Heart right ventricle (tissue), 16 donors: ENCODE results near the gene GNG7. TPM values are rescaled to one million over a fixed set of nuclear protein-coding genes. Genes with fewer than 3 reads are reported as not detected.
A peak's percentile ranks its signal among the peaks of the same experiment; 100 is the strongest.
"Not testable (repeated sequence)": the region's sequence is repeated elsewhere in the genome, so short reads cannot be mapped to it uniquely, and the experiment has no call there.

Experiments used
- ATAC-seq, 8 donors: fragments of 200-7000 bp; cut with Tn5 transposase; one replicate each; pipeline ENCODE4 v1.9.1; 2020; ENCODE audit warnings: mild to moderate bottlenecking in 8 of 8, moderate library complexity in 8 of 8, moderate number of reproducible peaks in 1 of 8
- DNase-seq, 2 donors: peaks; one replicate each; pipeline ENCODE4 v3.0.0-alpha.2; 2020
- H3K27ac ChIP-seq, 10 donors: fragments of 200-600 bp; sonication (generic) in 2 of 10; one replicate each; pipeline versions ENCODE4 v1.5.0 to v1.8.0; 2020 to 2022; ENCODE audit warnings: mild to moderate bottlenecking in 3 of 10
- H3K27me3 ChIP-seq, 7 donors: fragments of 200-600 bp; one replicate each; pipeline ENCODE4 v1.8.0; 2021 to 2022; ENCODE audit warnings: mild to moderate bottlenecking in 2 of 7
- H3K36me3 ChIP-seq, 9 donors: fragments of 200-600 bp; sonication (generic) in 1 of 9; one replicate each; pipeline versions ENCODE4 v1.5.0 to v1.8.0; 2020 to 2022; ENCODE audit warnings: mild to moderate bottlenecking in 2 of 9
- H3K4me1 ChIP-seq, 9 donors: fragments of 200-600 bp; sonication (generic) in 1 of 9; one replicate each; pipeline versions ENCODE4 v1.5.0 to v1.8.0; 2020 to 2022; ENCODE audit warnings: mild to moderate bottlenecking in 4 of 9
- H3K4me3 ChIP-seq, 10 donors: fragments of 200-600 bp; sonication (generic) in 2 of 10; one replicate each; pipeline versions ENCODE4 v1.5.0 to v1.8.0; 2020 to 2022; ENCODE audit warnings: mild to moderate bottlenecking in 7 of 10, moderate library complexity in 2 of 10
- H3K9me3 ChIP-seq, 11 donors: fragments of 200-600 bp in 10 of 11; sonication (generic) in 2 of 11; one replicate each; pipeline versions ENCODE4 v1.5.0 to v1.8.0; 2013 to 2022; ENCODE audit warnings: mild to moderate bottlenecking in 2 of 11, control low read depth in 1 of 11, moderate library complexity in 1 of 11
- CTCF ChIP-seq, 9 donors: fragments of 200-600 bp; sonication (generic) in 2 of 9; IDR thresholded peaks; one replicate each; pipeline versions ENCODE4 v1.5.0 to v1.8.0; 2021 to 2022; ENCODE audit warnings: antibody characterized with exemption in 9 of 9, mild to moderate bottlenecking in 5 of 9, moderate library complexity in 1 of 9
- WGBS, 2 donors: extraction: QIAGEN DNeasy Blood & Tissue Kit; methylation state at CpG; one replicate each; pipeline ENCODE4 v1.1.7; 2013; ENCODE audit warnings: inconsistent platforms in 1 of 2; 5-methylcytosine and 5-hydroxymethylcytosine counted together
- intact Hi-C, 10 donors: fragments of 100-400 bp; cut with DNase I; formaldehyde crosslinking; loops; one replicate each; pipeline versions ENCODE4 v1.11.1 to v1.14.2; 2022
- polyA plus RNA-seq, 2 donors: library from polyadenylated mRNA; stranded (reverse); fragments of 200-250 nt; gene quantifications; one replicate each; pipeline ENCODE4 v1.2.3, GENCODE V29; 2013
- total RNA-seq, 10 donors: library from RNA; stranded (reverse); fragmentation: NEBNext Ultra II Directional in 3 of 10; extraction: Animal tissue kit (Norgen Biotek cat#: 25700) in 3 of 10; gene quantifications; one replicate each; pipeline versions ENCODE4 v1.2.1 to v1.2.4, GENCODE V29; 2021 to 2023
- donor health status: Arrhythmogenic right ventricular cardiomyopathy.
- donor health status: ischemic (EF 13 %, LVEDD 7.1; RV severe dilation, severe dysfunction).
- donor health status: healthy with polysubstance abuse.
- donor health status: DM: no; HTN: yes; CAD: no.
- donor health status: DM: no; HTN: no; CAD: no.
- donor health status: ischemic (EF 25% LVEDD 6.9; RV normal size, moderate dysfunction).
- donor health status: ischemic (EF 25% LVEDD 5.7; RV mildly dilated, moderate dysfunction).
- donor health status: healthy.
- donor health status: DM: yes; HTN: yes; CAD: no.
- donor health status: Ischemic cardiomyopathy.
- donor health status: ischemic (EF 35%, LVEDD 5.7; RV mildly dilated, moderate dysfunction).
- donor health status: nonischemic (EF 11% LVEDD 7.7; RV severe dilation, severe dysfunction).
- donor health status: DM: yes; HTN: yes; CAD: no.
- donor health status: PGD.
- donor health status: ischemic (EF 29% LVEDD 5.4; RV normal size, mild dysfunction).
- donor health status: nonischemic (EF 23%, LVEDD 6.1; RV moderate dilation, normal function).

Gene GNG7
- total and polyA plus RNA-seq, 12 donors = 8.4 to 56.9 (median 39.1) TPM

- WGBS, 2 donors = 8 to 10% methylated on average over 16 of the region's 16 CpGs
- DNase-seq (peak; percentile 51 to 77), ATAC-seq (peak; percentile 53 to 86 (median 78))
- peak overlapping the region; percentile 83 to 97 (median 92) for H3K27ac ChIP-seq
- H3K4me1 ChIP-seq = peaks cover 10 to 37% (median 21%) of the 10 kb centered on the region in 9 donors
- TF ChIP-seq CTCF (IDR thresholded peaks at IDR 0.05) = no peak
- H3K4me3 ChIP-seq = peak overlapping the region in 9 of 10 donors; percentile 36 to 72 (median 65)
- intact Hi-C loops = loop anchor here in 7 of 10 donors (2.0 to 5.0 kb wide), 5 partner anchors 17 to 47 kb away; no protein-coding TSS in a partner anchor
- H3K27me3 ChIP-seq = peaks cover 0 to 21% (median 0%) of the 10 kb centered on the region in 7 donors
- H3K9me3 ChIP-seq = no peaks in the 10 kb centered on the region
- no peaks in the 10 kb centered on the region for H3K36me3 ChIP-seq
Measured at GRCh38 chr19:2495651-2496316, 206.7 kb downstream of the GNG7 start.

- DNase-seq (peak; percentile 83 to 89), ATAC-seq (peak; percentile 84 to 94 (median 92))
- Histone ChIP-seq H3K27me3 (peaks cover 0 to 27% (median 0%) of the 10 kb centered on the region in 7 donors), H3K4me1 (peaks cover 10 to 40% (median 21%) of the 10 kb centered on the region in 9 donors), H3K36me3 (no peaks in the 10 kb centered on the region), H3K27ac (peak overlapping the region; percentile 83 to 97 (median 92)), H3K9me3 (no peaks in the 10 kb centered on the region), H3K4me3 (peak overlapping the region; percentile 16 to 72 (median 64))
- 0 to 2% methylated on average over 26 of the region's 26 CpGs for WGBS, 2 donors
- intact Hi-C loops = loop anchor here in 7 of 10 donors (2.0 to 5.0 kb wide), 5 partner anchors 16 to 48 kb away; no protein-coding TSS in a partner anchor
- TF ChIP-seq CTCF (IDR thresholded peaks at IDR 0.05) = peak in 1 of 9 donors; percentile 10
Measured at GRCh38 chr19:2495130-2495641, 207.3 kb downstream of the GNG7 start.

- ATAC-seq (peak; percentile 75 to 86 (median 82)), DNase-seq (peak; percentile 83 to 86)
- intact Hi-C loops = loop anchor here in 8 of 10 donors (1.0 to 5.0 kb wide), 6 partner anchors 16 to 84 kb away; no protein-coding TSS in a partner anchor
- Histone ChIP-seq H3K4me3 (peak overlapping the region; percentile 16 to 72 (median 64)), H3K27ac (peak overlapping the region; percentile 83 to 97 (median 92)), H3K36me3 (no peaks in the 10 kb centered on the region), H3K27me3 (peaks cover 0 to 33% (median 0%) of the 10 kb centered on the region in 7 donors), H3K9me3 (no peaks in the 10 kb centered on the region), H3K4me1 (peaks cover 11 to 46% (median 24%) of the 10 kb centered on the region in 9 donors)
- TF ChIP-seq CTCF (IDR thresholded peaks at IDR 0.05) = no peak
- WGBS, 2 donors = 7% methylated on average over 72 of the region's 72 CpGs
Measured at GRCh38 chr19:2494447-2495129, 207.9 kb downstream of the GNG7 start.

- WGBS, 2 donors = 42 to 56% methylated on average over 21 of the region's 21 CpGs
- Histone ChIP-seq H3K27me3 (peaks cover 0 to 38% (median 0%) of the 10 kb centered on the region in 7 donors), H3K9me3 (no peaks in the 10 kb centered on the region), H3K27ac (peak overlapping the region in 8 of 10 donors; percentile 85 to 97 (median 93)), H3K36me3 (no peaks in the 10 kb centered on the region), H3K4me3 (peak overlapping the region in 8 of 10 donors; percentile 36 to 72 (median 66)), H3K4me1 (peaks cover 14 to 49% (median 28%) of the 10 kb centered on the region in 9 donors)
- DNase-seq = no peak
- intact Hi-C loops = loop anchor here in 5 of 10 donors (1.0 to 5.0 kb wide), 5 partner anchors 15 to 84 kb away; no protein-coding TSS in a partner anchor
- TF ChIP-seq CTCF (IDR thresholded peaks at IDR 0.05) = no peak
- ATAC-seq = no peak
Measured at GRCh38 chr19:2494084-2494446, 208.4 kb downstream of the GNG7 start.

GRCh38 chr19:2493448-2493847 is 209.0 kb downstream of the GNG7 start:
- not testable (repeated sequence) for H3K9me3 ChIP-seq, ATAC-seq, H3K4me3 ChIP-seq, DNase-seq, H3K36me3 ChIP-seq
- Histone ChIP-seq H3K4me1 (peaks cover 14 to 54% (median 33%) of the 10 kb centered on the region in 9 donors), H3K27ac (peak overlapping the region in 2 of 10 donors; percentile 93 to 94), H3K27me3 (peaks cover 0 to 44% (median 0%) of the 10 kb centered on the region in 7 donors)
- WGBS, 2 donors = 79 to 86% methylated on average over 14 of the region's 14 CpGs
- intact Hi-C loops = loop anchor here in 2 of 10 donors (5.0 kb wide), 1 partner anchor 49 kb away; no protein-coding TSS in a partner anchor
